Brain microvascular endothelial cell (primary cell): ENCODE results near the gene CUL2.

Experiments
- DNase-seq: peaks from one replicate; pipeline ENCODE4 v3.0.0-alpha.2; 2020
- H3K27ac ChIP-seq: fragments of 250-450 bp; sonication (Bioruptor Pico); 2 replicates; pipeline ENCODE4 v1.5.1; 2020; ENCODE audit warnings: mild to moderate bottlenecking, moderate library complexity
- H3K27me3 ChIP-seq: fragments of 250-450 bp; sonication (Bioruptor Pico); replicated peaks from 2 replicates; pipeline ENCODE4 v1.5.1; 2020; ENCODE audit warnings: mild to moderate bottlenecking
- H3K36me3 ChIP-seq: fragments of 250-450 bp; sonication (Bioruptor Pico); replicated peaks from 2 replicates; pipeline ENCODE4 v1.5.1; 2020; ENCODE audit warnings: mild to moderate bottlenecking
- H3K4me3 ChIP-seq: 2 replicates; pipeline ENCODE4 v1.5.1; 2011; ENCODE audit warnings: low read depth, mild to moderate bottlenecking, control low read depth, low read length, moderate library complexity
- CTCF ChIP-seq: IDR thresholded peaks from 2 replicates; pipeline ENCODE4 v1.5.1; 2011; ENCODE audit warnings: low read depth, mild to moderate bottlenecking, moderate library complexity, low read length, control low read depth, inconsistent platforms; ENCODE audit errors: missing control alignments
- in situ Hi-C: cut with HindIII; loops from 2 replicates; pipeline ENCODE4 v1.10.0; 2017; ENCODE audit warnings: low sequenced_read_pairs, low pct_ligation_motif_present

Gene CUL2

GRCh38 chr10:35130663-35131062, 40.5 kb upstream of the CUL2 start:
- peaks cover 2% of the 10 kb centered on the region for H3K36me3 ChIP-seq
- H3K27ac ChIP-seq, result no peak overlapping the region
- in situ Hi-C loops, result no loop called here
- no peak for TF ChIP-seq CTCF
- no peaks in the 10 kb centered on the region for H3K27me3 ChIP-seq
- H3K4me3 ChIP-seq, result no peak overlapping the region
- no peak for DNase-seq

- no peak overlapping the region for H3K4me3 ChIP-seq
- in situ Hi-C loops, result no loop called here
- no peak overlapping the region for H3K27ac ChIP-seq
These were observed 39.1 kb upstream of the CUL2 start for GRCh38 chr10:35129185-35129674.

GRCh38 chr10:35127289-35127891, 37.2 kb upstream of the CUL2 start:
- H3K4me3 ChIP-seq, result peak overlapping the region; percentile 82
- in situ Hi-C loops, result no loop called here
- H3K27me3 ChIP-seq, result no peaks in the 10 kb centered on the region
- peaks cover 2% of the 10 kb centered on the region for H3K36me3 ChIP-seq
- peak; percentile 47 for DNase-seq
- H3K27ac ChIP-seq, result peak overlapping the region; percentile 99
- TF ChIP-seq CTCF, result no peak

More at GRCh38 chr10:35129185-35129674, 39.1 kb upstream of the CUL2 start:
- TF ChIP-seq CTCF, result no peak
- Histone ChIP-seq H3K36me3 (peaks cover 2% of the 10 kb centered on the region), H3K27me3 (no peaks in the 10 kb centered on the region)
- DNase-seq, result no peak

GRCh38 chr10:35126530-35127288, 36.6 kb upstream of the CUL2 start, which contains the start of gene CREM:
TSS of gene CREM (plus strand) at chr10:35126846. CDS start at chr10:35137836, 10,990 bp downstream.
- Histone ChIP-seq H3K4me3 (peak within 1 kb of the TSS; percentile 82), H3K27ac (peak within 1 kb of the TSS; percentile 99), H3K27me3 (no peaks in the 10 kb centered on the region), H3K36me3 (peaks cover 2% of the 10 kb centered on the region)
- in situ Hi-C loops, result no loop called here
- peak; percentile 93 for DNase-seq
- peak; percentile 83 for TF ChIP-seq CTCF

- peaks cover 2% of the 10 kb centered on the region for H3K36me3 ChIP-seq
- no peaks in the 10 kb centered on the region for H3K27me3 ChIP-seq
- H3K4me3 ChIP-seq, result peak overlapping the region; percentile 82
- in situ Hi-C loops, result no loop called here
- no peak for DNase-seq
- no peak for TF ChIP-seq CTCF
- H3K27ac ChIP-seq, result no peak overlapping the region
These were observed 36.0 kb upstream of the CUL2 start for GRCh38 chr10:35126062-35126529.
